Activated CD4-positive, alpha-beta T cell treated with anti-CD3 and anti-CD28 coated beads, Interleukin-2, amount 50 U/mL, for 1 hour (primary cell): Measurements from ENCODE around the gene DYSF.

Experiments used
- DNase-seq: peaks from one replicate; pipeline ENCODE4 v3.0.0-alpha.2; 2020

DYSF gene

GRCh38 chr2:71605781-71606241 is 152.4 kb downstream of the DYSF start:
- no peak for DNase-seq

- no peak for DNase-seq
Measured at GRCh38 chr2:71606244-71606643, 152.9 kb downstream of the DYSF start.

- no peak for DNase-seq
Measured at GRCh38 chr2:71607151-71607889, 154.0 kb downstream of the DYSF start.

- no peak for DNase-seq
Measured at GRCh38 chr2:71608034-71608433, 154.7 kb downstream of the DYSF start.

- no peak for DNase-seq
Measured at GRCh38 chr2:71608441-71608840, 155.1 kb downstream of the DYSF start.

GRCh38 chr2:71609029-71609428 is 155.7 kb downstream of the DYSF start:
- no peak for DNase-seq

- no peak for DNase-seq
Measured at GRCh38 chr2:71609441-71609840, 156.1 kb downstream of the DYSF start.

GRCh38 chr2:71609958-71610357 is 156.6 kb downstream of the DYSF start:
- no peak for DNase-seq

GRCh38 chr2:71610671-71611070 is 157.3 kb downstream of the DYSF start:
- DNase-seq: no peak

GRCh38 chr2:71611247-71611646 is 157.9 kb downstream of the DYSF start:
- DNase-seq: no peak

GRCh38 chr2:71611781-71612527 is 158.6 kb downstream of the DYSF start:
- no peak for DNase-seq

GRCh38 chr2:71612581-71613402 is 159.4 kb downstream of the DYSF start:
- DNase-seq: no peak

- no peak for DNase-seq
Measured at GRCh38 chr2:71613403-71613952, 160.1 kb downstream of the DYSF start.

GRCh38 chr2:71613953-71614925 is 160.9 kb downstream of the DYSF start:
- no peak for DNase-seq

GRCh38 chr2:71614976-71615766 is 161.8 kb downstream of the DYSF start:
- no peak for DNase-seq

GRCh38 chr2:71615767-71616730 is 162.7 kb downstream of the DYSF start:
- DNase-seq: no peak

- no peak for DNase-seq
Measured at GRCh38 chr2:71617266-71617665, 163.9 kb downstream of the DYSF start.

GRCh38 chr2:71618327-71619113 is 165.2 kb downstream of the DYSF start:
- DNase-seq: no peak

- no peak for DNase-seq
Measured at GRCh38 chr2:71619230-71619741, 165.9 kb downstream of the DYSF start.
